ENCODE results near the gene RNF125.
A peak's percentile ranks its signal among the peaks of the same experiment; 100 is the strongest.

Gene RNF125

DNA sequence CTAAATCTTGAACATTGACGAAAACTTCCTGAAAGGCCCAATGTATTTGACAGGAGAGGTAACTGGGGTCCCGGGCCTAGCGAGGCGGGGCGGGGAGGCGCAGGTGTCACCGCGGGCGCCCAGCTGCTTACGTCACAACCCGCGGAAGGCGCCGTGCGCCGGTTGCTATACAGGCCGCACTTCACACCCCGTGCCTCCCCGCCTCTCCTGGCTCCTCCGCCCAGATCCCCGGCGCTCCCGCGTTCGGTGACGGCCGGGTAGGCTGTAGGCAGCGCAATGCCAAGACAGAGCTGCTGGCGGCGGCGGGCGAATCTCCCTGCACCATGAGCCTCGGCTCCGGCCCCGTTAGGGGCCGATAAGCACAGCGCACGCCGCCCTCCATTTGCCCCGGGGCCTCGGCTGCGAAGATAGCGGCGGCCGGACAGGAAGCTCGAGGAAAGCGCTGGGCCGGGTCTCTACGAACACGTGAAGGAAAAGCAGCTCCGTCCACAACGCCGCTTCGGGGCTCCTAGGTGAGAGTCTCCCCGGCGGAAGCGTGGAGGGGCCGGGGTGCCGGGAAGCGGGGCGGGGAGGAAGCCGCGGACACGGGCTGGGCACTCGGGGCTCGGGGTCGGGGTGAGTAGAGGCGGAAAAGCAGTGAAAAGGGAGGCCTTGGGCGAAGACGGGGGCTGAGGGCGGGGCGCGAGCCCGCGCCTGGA is 73.2 kb downstream of the RNF125 start, which contains the start of gene RNF138:
TSS of gene RNF138 (plus strand) at position 151 of the 698 bp plus-strand sequence. CDS start 903 bp downstream, outside the sequence.
- no peaks in the 10 kb centered on the region for H3K27me3 ChIP-seq (ENCODE audit: low read depth, low read length)
- H4K20me1 ChIP-seq (ENCODE audit: insufficient read depth, low read length): peaks cover 35% of the 10 kb centered on the region
- peak within 1 kb of the TSS; percentile 98 for H3K9ac ChIP-seq (ENCODE audit: low read length)
- H3K9me3 ChIP-seq (ENCODE audit: insufficient read depth, low read length): no peaks in the 10 kb centered on the region
- peak within 1 kb of the TSS; percentile 75 for H2AFZ ChIP-seq (ENCODE audit: low read depth, low read length)
- TF ChIP-seq EZH2phosphoT487 (IDR thresholded peaks at IDR 0.05; ENCODE audit: low read depth) (no peak), CTCF (IDR thresholded peaks at IDR 0.05; ENCODE audit: low read depth, low read length) (no peak)
- H3K27ac ChIP-seq (ENCODE audit: low read length): peak within 1 kb of the TSS; percentile 94
- H3K36me3 ChIP-seq (replicated peaks; ENCODE audit: low read depth, low read length): peaks cover 32% of the 10 kb centered on the region
- peak within 1 kb of the TSS; percentile 92 for H3K4me3 ChIP-seq (ENCODE audit: low read length)
- H3K4me1 ChIP-seq (ENCODE audit: low read length): peaks cover 15% of the 10 kb centered on the region
- H3K79me2 ChIP-seq (ENCODE audit: low read length): peaks cover 44% of the 10 kb centered on the region
- peak within 1 kb of the TSS; percentile 85 for H3K4me2 ChIP-seq (ENCODE audit: low read length)

DNA sequence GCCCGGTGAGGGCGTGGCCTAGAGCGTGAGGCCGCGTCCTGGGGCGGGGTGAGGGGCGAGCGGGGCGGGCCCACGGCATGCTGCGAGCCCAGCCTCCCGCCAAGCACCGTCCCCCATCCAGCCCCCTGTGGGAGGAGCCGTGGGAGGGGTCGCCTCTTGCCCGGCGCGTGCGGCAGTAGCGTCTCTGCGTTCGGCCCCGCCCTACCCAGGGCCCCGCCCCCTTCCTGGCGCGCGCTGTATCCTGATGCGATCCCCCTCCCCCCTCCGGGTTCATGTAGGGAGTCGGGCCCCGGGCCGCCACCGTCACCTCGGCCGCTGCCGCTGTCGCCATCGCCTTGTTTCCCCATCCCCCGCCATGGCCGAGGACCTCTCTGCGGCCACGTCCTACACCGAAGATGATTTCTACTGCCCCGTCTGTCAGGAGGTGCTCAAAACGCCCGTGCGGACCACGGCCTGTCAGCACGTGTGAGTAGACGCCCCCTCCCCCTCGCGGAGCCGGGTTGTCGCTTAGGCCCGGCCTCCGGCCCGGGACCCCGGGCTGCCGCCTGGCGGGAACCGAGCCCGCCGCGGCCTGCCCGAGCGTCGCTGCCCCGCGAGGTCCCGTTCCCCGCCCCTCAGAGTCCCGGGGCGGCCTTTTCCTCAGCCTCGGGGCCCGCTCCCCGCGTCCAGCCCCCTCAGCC is 73.9 kb downstream of the RNF125 start:
- peak overlapping the region; percentile 85 for H3K4me2 ChIP-seq (ENCODE audit: low read length)
- H3K4me1 ChIP-seq (ENCODE audit: low read length): peaks cover 15% of the 10 kb centered on the region
- peaks cover 34% of the 10 kb centered on the region for H3K36me3 ChIP-seq (replicated peaks; ENCODE audit: low read depth, low read length)
- H3K9ac ChIP-seq (ENCODE audit: low read length): peak overlapping the region; percentile 98
- H3K4me3 ChIP-seq (ENCODE audit: low read length): peak overlapping the region; percentile 92
- H4K20me1 ChIP-seq (ENCODE audit: insufficient read depth, low read length): peaks cover 38% of the 10 kb centered on the region
- H3K27ac ChIP-seq (ENCODE audit: low read length): peak overlapping the region; percentile 94
- H3K9me3 ChIP-seq (ENCODE audit: insufficient read depth, low read length): no peaks in the 10 kb centered on the region
- peaks cover 51% of the 10 kb centered on the region for H3K79me2 ChIP-seq (ENCODE audit: low read length)
- no peak for TF ChIP-seq CTCF (IDR thresholded peaks at IDR 0.05; ENCODE audit: low read depth, low read length)
- no peak for TF ChIP-seq EZH2phosphoT487 (IDR thresholded peaks at IDR 0.05; ENCODE audit: low read depth)
- no peak overlapping the region for H2AFZ ChIP-seq (ENCODE audit: low read depth, low read length)
- no peaks in the 10 kb centered on the region for H3K27me3 ChIP-seq (ENCODE audit: low read depth, low read length)

GRCh38 chr18:32093102-32093511 is 74.5 kb downstream of the RNF125 start:
- H3K9me3 ChIP-seq (ENCODE audit: insufficient read depth, low read length): no peaks in the 10 kb centered on the region
- H3K36me3 ChIP-seq (replicated peaks; ENCODE audit: low read depth, low read length): peaks cover 34% of the 10 kb centered on the region
- peak overlapping the region; percentile 97 for H3K9ac ChIP-seq (ENCODE audit: low read length)
- peaks cover 56% of the 10 kb centered on the region for H3K79me2 ChIP-seq (ENCODE audit: low read length)
- no peak for TF ChIP-seq EZH2phosphoT487 (IDR thresholded peaks at IDR 0.05; ENCODE audit: low read depth)
- TF ChIP-seq CTCF (IDR thresholded peaks at IDR 0.05; ENCODE audit: low read depth, low read length): no peak
- H3K4me3 ChIP-seq (ENCODE audit: low read length): peak overlapping the region; percentile 92
- H3K27me3 ChIP-seq (ENCODE audit: low read depth, low read length): no peaks in the 10 kb centered on the region
- H3K27ac ChIP-seq (ENCODE audit: low read length): peak overlapping the region; percentile 92
- peaks cover 38% of the 10 kb centered on the region for H4K20me1 ChIP-seq (ENCODE audit: insufficient read depth, low read length)
- H2AFZ ChIP-seq (ENCODE audit: low read depth, low read length): no peak overlapping the region
- peaks cover 15% of the 10 kb centered on the region for H3K4me1 ChIP-seq (ENCODE audit: low read length)
- peak overlapping the region; percentile 85 for H3K4me2 ChIP-seq (ENCODE audit: low read length)

DNA sequence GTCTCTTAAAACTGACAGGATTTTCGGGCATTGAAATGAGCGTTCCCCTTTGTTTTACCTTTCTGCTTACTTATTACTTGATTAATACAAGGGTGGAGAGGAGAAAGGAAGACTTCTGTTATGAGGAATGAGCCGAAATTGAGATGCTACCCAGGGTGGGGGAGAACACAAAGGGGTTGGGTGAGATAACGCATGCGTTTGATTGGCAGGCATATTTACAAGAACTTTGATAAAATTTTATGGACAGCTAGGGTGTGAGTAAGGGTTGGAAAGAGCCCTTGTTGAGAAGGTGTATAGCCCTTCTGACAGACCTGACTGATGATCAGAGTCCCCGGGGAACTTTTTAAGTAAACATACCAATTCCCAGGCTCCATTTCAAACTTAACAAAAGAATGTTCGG is 74.9 kb downstream of the RNF125 start:
- Histone ChIP-seq H2AFZ (ENCODE audit: low read depth, low read length) (no peak overlapping the region), H3K36me3 (replicated peaks; ENCODE audit: low read depth, low read length) (peaks cover 34% of the 10 kb centered on the region)

More for the DNA sequence above, 74.9 kb downstream of the RNF125 start:
- TF ChIP-seq CTCF (IDR thresholded peaks at IDR 0.05; ENCODE audit: low read depth, low read length) (no peak), EZH2phosphoT487 (IDR thresholded peaks at IDR 0.05; ENCODE audit: low read depth) (no peak)
- Histone ChIP-seq H3K9me3 (ENCODE audit: insufficient read depth, low read length) (no peaks in the 10 kb centered on the region), H3K4me3 (ENCODE audit: low read length) (peak overlapping the region; percentile 92), H3K27me3 (ENCODE audit: low read depth, low read length) (no peaks in the 10 kb centered on the region), H3K9ac (ENCODE audit: low read length) (peak overlapping the region; percentile 97), H3K4me2 (ENCODE audit: low read length) (peak overlapping the region; percentile 85), H3K27ac (ENCODE audit: low read length) (peak overlapping the region; percentile 92), H4K20me1 (ENCODE audit: insufficient read depth, low read length) (peaks cover 40% of the 10 kb centered on the region), H3K79me2 (ENCODE audit: low read length) (peaks cover 61% of the 10 kb centered on the region), H3K4me1 (ENCODE audit: low read length) (peaks cover 15% of the 10 kb centered on the region)

Measured in OCI-LY3 (cell line).